Hindlimb muscle (tissue), 1 donor: ENCODE measurements around the gene ATG9A. TPM values are rescaled to one million over a fixed set of nuclear protein-coding genes. Genes with fewer than 3 reads are reported as not detected.

ENCODE experiments used
- DNase-seq: peaks from one replicate; pipeline ENCODE4 v3.0.0-alpha.2; 2013
- polyA plus RNA-seq: library from polyadenylated mRNA; unstranded; fragments of 120-200 nt; gene quantifications from one replicate; pipeline ENCODE4 v1.2.1, GENCODE V29; 2013; ENCODE audit not compliant: insufficient read length

Gene ATG9A
- polyA plus RNA-seq, 1 donor: 35.9 TPM

- no peak for DNase-seq
Observed at GRCh38 chr2:219221957-219222518, 7.4 kb downstream of the ATG9A start.

- DNase-seq: no peak
Observed at GRCh38 chr2:219220652-219221402, 8.6 kb downstream of the ATG9A start.

GRCh38 chr2:219219784-219220532 lies 9.5 kb downstream of the ATG9A start:
- no peak for DNase-seq

- DNase-seq: peak; percentile 97
Observed at GRCh38 chr2:219218732-219219701, 10.4 kb downstream of the ATG9A start, which contains the start of gene ABCB6. Gene ABCB6 (minus strand): TSS chr2:219218958. CDS start chr2:219218673, 285 bp downstream.

GRCh38 chr2:219218217-219218731 lies 11.2 kb downstream of the ATG9A start:
- no peak for DNase-seq

GRCh38 chr2:219216535-219216915 lies 12.9 kb downstream of the ATG9A start:
- no peak for DNase-seq

- no peak for DNase-seq
Observed at GRCh38 chr2:219215871-219216534, 13.4 kb downstream of the ATG9A start.

GRCh38 chr2:219214786-219215185 lies 14.7 kb downstream of the ATG9A start:
- no peak for DNase-seq

GRCh38 chr2:219214141-219214540 lies 15.3 kb downstream of the ATG9A start:
- no peak for DNase-seq

- DNase-seq: no peak
Observed at GRCh38 chr2:219213486-219214071, 15.9 kb downstream of the ATG9A start.

GRCh38 chr2:219213026-219213415 lies 16.4 kb downstream of the ATG9A start:
- DNase-seq: no peak

- no peak for DNase-seq
Observed at GRCh38 chr2:219210886-219211362, 18.5 kb downstream of the ATG9A start.

- DNase-seq: no peak
Observed at GRCh38 chr2:219210196-219210885, 19.1 kb downstream of the ATG9A start.

- DNase-seq: no peak
Observed at GRCh38 chr2:219209236-219210195, 19.9 kb downstream of the ATG9A start.

- DNase-seq: no peak
Observed at GRCh38 chr2:219207884-219208740, 21.3 kb downstream of the ATG9A start.

- no peak for DNase-seq
Observed at GRCh38 chr2:219207134-219207883, 22.1 kb downstream of the ATG9A start.
